ENCODE data around the gene CCN5.

The CCN5 gene

DNA sequence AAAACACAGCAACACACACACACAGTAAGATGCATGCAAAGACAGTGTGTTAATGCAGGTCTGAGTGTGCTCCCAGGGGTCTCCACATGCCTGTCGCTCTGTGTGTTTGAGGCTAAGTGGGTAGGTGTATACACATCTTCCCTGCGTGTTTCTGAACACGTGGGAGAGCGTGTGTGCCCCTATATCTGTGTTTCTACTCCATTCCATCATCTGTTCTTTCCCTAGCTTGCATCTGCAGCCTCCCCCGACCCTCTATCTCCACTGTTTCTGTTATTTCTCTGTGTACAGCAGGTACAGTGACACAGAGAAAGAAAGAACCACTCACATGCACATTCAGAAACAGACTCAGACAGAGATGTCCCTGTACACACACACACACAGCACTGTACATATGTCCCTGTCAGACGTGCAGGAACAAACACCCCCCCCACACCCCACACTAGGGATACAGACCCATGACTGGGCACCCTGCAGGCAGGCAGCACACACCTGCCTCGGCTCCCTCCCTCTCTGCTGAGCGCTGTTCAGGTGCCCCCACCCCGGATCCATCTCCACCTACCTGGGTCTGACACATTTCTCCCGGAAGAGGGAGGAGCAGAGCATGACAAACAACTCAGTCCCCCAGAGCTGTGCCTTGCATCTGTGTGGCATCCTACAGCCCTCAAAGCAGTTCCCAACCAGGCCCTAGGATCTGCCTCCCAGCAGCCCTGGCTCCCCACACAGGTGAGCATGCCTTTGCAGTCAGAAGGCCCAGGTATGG, 58.1 kb downstream of the CCN5 start:
- H3K9me3 ChIP-seq (ENCODE audit: control insufficient read depth, insufficient read depth, low read depth, low read length): no peaks in the 10 kb centered on the region
- ChIA-PET CTCF (no interaction called here), POLR2A (no interaction called here)
- no peak overlapping the region for H3K4me3 ChIP-seq (ENCODE audit: low read depth, low read length)
- H3K4me1 ChIP-seq (ENCODE audit: control insufficient read depth, insufficient read depth, low read length): no peaks in the 10 kb centered on the region
- no peak for TF ChIP-seq ZFP41 (tag by site-specific recombination; IDR thresholded peaks at IDR 0.05; ENCODE audit: borderline replicate concordance)
- TF ChIP-seq, protein P1, sequence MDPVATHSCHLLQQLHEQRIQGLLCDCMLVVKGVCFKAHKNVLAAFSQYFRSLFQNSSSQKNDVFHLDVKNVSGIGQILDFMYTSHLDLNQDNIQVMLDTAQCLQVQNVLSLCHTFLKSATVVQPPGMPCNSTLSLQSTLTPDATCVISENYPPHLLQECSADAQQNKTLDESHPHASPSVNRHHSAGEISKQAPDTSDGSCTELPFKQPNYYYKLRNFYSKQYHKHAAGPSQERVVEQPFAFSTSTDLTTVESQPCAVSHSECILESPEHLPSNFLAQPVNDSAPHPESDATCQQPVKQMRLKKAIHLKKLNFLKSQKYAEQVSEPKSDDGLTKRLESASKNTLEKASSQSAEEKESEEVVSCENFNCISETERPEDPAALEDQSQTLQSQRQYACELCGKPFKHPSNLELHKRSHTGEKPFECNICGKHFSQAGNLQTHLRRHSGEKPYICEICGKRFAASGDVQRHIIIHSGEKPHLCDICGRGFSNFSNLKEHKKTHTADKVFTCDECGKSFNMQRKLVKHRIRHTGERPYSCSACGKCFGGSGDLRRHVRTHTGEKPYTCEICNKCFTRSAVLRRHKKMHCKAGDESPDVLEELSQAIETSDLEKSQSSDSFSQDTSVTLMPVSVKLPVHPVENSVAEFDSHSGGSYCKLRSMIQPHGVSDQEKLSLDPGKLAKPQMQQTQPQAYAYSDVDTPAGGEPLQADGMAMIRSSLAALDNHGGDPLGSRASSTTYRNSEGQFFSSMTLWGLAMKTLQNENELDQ (tag by site-specific recombination; IDR thresholded peaks at IDR 0.05; ENCODE audit: low read depth): no peak
- no peak overlapping the region for H3K27ac ChIP-seq (ENCODE audit: extremely low read depth, low read depth, low read length)
- no peaks in the 10 kb centered on the region for H3K36me3 ChIP-seq (ENCODE audit: control insufficient read depth in 2 of 2, insufficient read depth in 1 of 2, low read length in 2 of 2)

DNA sequence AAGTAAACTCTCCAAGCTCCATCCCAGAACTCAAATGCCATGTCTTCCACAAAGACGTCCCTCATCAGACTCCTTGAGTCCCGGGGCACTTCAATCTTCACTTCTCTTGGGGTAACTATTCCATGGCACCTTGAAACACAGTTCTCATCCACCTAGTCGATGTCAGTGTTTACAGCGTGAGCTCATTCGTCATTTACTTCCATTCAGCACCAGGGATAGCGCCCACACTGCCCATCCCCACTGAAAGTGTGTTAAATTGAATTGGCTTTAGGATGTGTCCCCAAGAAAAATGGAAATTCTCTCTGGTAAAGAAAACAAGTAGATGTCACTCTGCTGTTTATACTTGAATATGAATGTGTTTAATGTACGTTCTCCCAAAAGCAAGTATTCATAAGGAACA, 61.8 kb downstream of the CCN5 start:
- Histone ChIP-seq H3K4me1 (ENCODE audit: control insufficient read depth, insufficient read depth, low read length) (no peaks in the 10 kb centered on the region), H3K9me3 (ENCODE audit: control insufficient read depth, insufficient read depth, low read depth, low read length) (no peaks in the 10 kb centered on the region), H3K36me3 (ENCODE audit: control insufficient read depth in 2 of 2, insufficient read depth in 1 of 2, low read length in 2 of 2) (no peaks in the 10 kb centered on the region), H3K27ac (ENCODE audit: extremely low read depth, low read depth, low read length) (no peak overlapping the region), H3K4me3 (ENCODE audit: low read depth, low read length) (no peak overlapping the region)
- TF ChIP-seq RBAK (tag by site-specific recombination; IDR thresholded peaks at IDR 0.05) (no peak), ZNF830 (tag by site-specific recombination; IDR thresholded peaks at IDR 0.05; ENCODE audit: low read depth) (no peak), TRIM28 (IDR thresholded peaks at IDR 0.05; ENCODE audit: borderline replicate concordance, low read length) (no peak), MEIS1 (CRISPR knock-in tag; IDR thresholded peaks at IDR 0.05; ENCODE audit: borderline replicate concordance) (no peak), ZNF19 (tag by site-specific recombination; IDR thresholded peaks at IDR 0.05; ENCODE audit: low read depth) (no peak)
- TF ChIP-seq, protein P2, sequence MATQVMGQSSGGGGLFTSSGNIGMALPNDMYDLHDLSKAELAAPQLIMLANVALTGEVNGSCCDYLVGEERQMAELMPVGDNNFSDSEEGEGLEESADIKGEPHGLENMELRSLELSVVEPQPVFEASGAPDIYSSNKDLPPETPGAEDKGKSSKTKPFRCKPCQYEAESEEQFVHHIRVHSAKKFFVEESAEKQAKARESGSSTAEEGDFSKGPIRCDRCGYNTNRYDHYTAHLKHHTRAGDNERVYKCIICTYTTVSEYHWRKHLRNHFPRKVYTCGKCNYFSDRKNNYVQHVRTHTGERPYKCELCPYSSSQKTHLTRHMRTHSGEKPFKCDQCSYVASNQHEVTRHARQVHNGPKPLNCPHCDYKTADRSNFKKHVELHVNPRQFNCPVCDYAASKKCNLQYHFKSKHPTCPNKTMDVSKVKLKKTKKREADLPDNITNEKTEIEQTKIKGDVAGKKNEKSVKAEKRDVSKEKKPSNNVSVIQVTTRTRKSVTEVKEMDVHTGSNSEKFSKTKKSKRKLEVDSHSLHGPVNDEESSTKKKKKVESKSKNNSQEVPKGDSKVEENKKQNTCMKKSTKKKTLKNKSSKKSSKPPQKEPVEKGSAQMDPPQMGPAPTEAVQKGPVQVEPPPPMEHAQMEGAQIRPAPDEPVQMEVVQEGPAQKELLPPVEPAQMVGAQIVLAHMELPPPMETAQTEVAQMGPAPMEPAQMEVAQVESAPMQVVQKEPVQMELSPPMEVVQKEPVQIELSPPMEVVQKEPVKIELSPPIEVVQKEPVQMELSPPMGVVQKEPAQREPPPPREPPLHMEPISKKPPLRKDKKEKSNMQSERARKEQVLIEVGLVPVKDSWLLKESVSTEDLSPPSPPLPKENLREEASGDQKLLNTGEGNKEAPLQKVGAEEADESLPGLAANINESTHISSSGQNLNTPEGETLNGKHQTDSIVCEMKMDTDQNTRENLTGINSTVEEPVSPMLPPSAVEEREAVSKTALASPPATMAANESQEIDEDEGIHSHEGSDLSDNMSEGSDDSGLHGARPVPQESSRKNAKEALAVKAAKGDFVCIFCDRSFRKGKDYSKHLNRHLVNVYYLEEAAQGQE (tag by site-specific recombination; IDR thresholded peaks at IDR 0.05): peak; percentile 96
- ChIA-PET CTCF (interaction anchor here (0.7 to 2.3 kb wide), 3 partner anchors 8 to 29 kb away, joined by 3 to 8 read pairs (median 5); no protein-coding TSS in a partner anchor), POLR2A (no interaction called here)
